GM21737 (cell line): Measurements from ENCODE around the gene FOXN3.

Experiments used
- ATAC-seq: cut with Tn5 transposase; IDR thresholded peaks from one replicate; pipeline ENCODE4 v1.9.1; 2021; ENCODE audit warnings: mild to moderate bottlenecking, moderate library complexity; ENCODE audit not compliant: unreplicated experiment

Gene FOXN3

GRCh38 chr14:89240414-89240813 lies 176.6 kb downstream of the FOXN3 start:
- ATAC-seq, result no peak

GRCh38 chr14:89239023-89239422 lies 178.0 kb downstream of the FOXN3 start:
- no peak for ATAC-seq

- no peak for ATAC-seq
Measured at GRCh38 chr14:89237921-89238529, 179.0 kb downstream of the FOXN3 start.

- no peak for ATAC-seq
Measured at GRCh38 chr14:89236851-89237250, 180.2 kb downstream of the FOXN3 start.

- ATAC-seq, result no peak
Measured at GRCh38 chr14:89233184-89233583, 183.8 kb downstream of the FOXN3 start.

- ATAC-seq, result no peak
Measured at GRCh38 chr14:89232265-89233070, 184.6 kb downstream of the FOXN3 start.

- ATAC-seq, result no peak
Measured at GRCh38 chr14:89231426-89232113, 185.5 kb downstream of the FOXN3 start.

GRCh38 chr14:89228921-89229639 lies 188.0 kb downstream of the FOXN3 start:
- no peak for ATAC-seq

- no peak for ATAC-seq
Measured at GRCh38 chr14:89227496-89227836, 189.6 kb downstream of the FOXN3 start.

- ATAC-seq, result no peak
Measured at GRCh38 chr14:89226801-89227495, 190.1 kb downstream of the FOXN3 start.

GRCh38 chr14:89225607-89226006 lies 191.4 kb downstream of the FOXN3 start:
- ATAC-seq, result no peak

GRCh38 chr14:89221109-89221810 lies 195.8 kb downstream of the FOXN3 start:
- no peak for ATAC-seq

GRCh38 chr14:89219051-89219450 lies 198.0 kb downstream of the FOXN3 start:
- ATAC-seq, result no peak

- ATAC-seq, result no peak
Measured at GRCh38 chr14:89217891-89218290, 199.1 kb downstream of the FOXN3 start.

GRCh38 chr14:89215531-89215930 lies 201.5 kb downstream of the FOXN3 start:
- ATAC-seq, result no peak

- no peak for ATAC-seq
Measured at GRCh38 chr14:89215114-89215513, 201.9 kb downstream of the FOXN3 start.

- no peak for ATAC-seq
Measured at GRCh38 chr14:89214221-89214965, 202.6 kb downstream of the FOXN3 start.

- ATAC-seq, result no peak
Measured at GRCh38 chr14:89212386-89213235, 204.4 kb downstream of the FOXN3 start.

- no peak for ATAC-seq
Measured at GRCh38 chr14:89209558-89209957, 207.5 kb downstream of the FOXN3 start.
